ENCODE results near the gene LIME1.

LIME1 gene

GRCh38 chr20:63778857-63779256 lies 42.4 kb downstream of the LIME1 start:
- TF ChIP-seq CTCF (IDR thresholded peaks at IDR 0.05; ENCODE audit: low read depth, low read length) = no peak
- DNase-seq (ENCODE audit: extremely low read depth, low read depth) = no peak

- TF ChIP-seq CTCF (IDR thresholded peaks at IDR 0.05; ENCODE audit: low read depth, low read length) = no peak
- DNase-seq (ENCODE audit: extremely low read depth, low read depth) = no peak
Observed at GRCh38 chr20:63781181-63781580, 44.7 kb downstream of the LIME1 start.

- DNase-seq (ENCODE audit: extremely low read depth, low read depth) = no peak
- TF ChIP-seq CTCF (IDR thresholded peaks at IDR 0.05; ENCODE audit: low read depth, low read length) = no peak
Observed at GRCh38 chr20:63782051-63782471, 45.6 kb downstream of the LIME1 start.

GRCh38 chr20:63782521-63782971 lies 46.1 kb downstream of the LIME1 start:
- TF ChIP-seq CTCF (IDR thresholded peaks at IDR 0.05; ENCODE audit: low read depth, low read length) = no peak
- DNase-seq (ENCODE audit: extremely low read depth, low read depth) = no peak

- TF ChIP-seq CTCF (IDR thresholded peaks at IDR 0.05; ENCODE audit: low read depth, low read length) = no peak
- no peak for DNase-seq (ENCODE audit: extremely low read depth, low read depth)
Observed at GRCh38 chr20:63783970-63784369, 47.5 kb downstream of the LIME1 start.

GRCh38 chr20:63785691-63786131 lies 49.2 kb downstream of the LIME1 start:
- DNase-seq (ENCODE audit: extremely low read depth, low read depth) = no peak
- TF ChIP-seq CTCF (IDR thresholded peaks at IDR 0.05; ENCODE audit: low read depth, low read length) = no peak

GRCh38 chr20:63787302-63787701 lies 50.8 kb downstream of the LIME1 start:
- no peak for TF ChIP-seq CTCF (IDR thresholded peaks at IDR 0.05; ENCODE audit: low read depth, low read length)
- no peak for DNase-seq (ENCODE audit: extremely low read depth, low read depth)

Data from AG09319 (cell line).